ENCODE measurements around the gene SCN5A.

Gene SCN5A

GRCh38 chr3:38597502-38598060 is 51.9 kb downstream of the SCN5A start:
- H3K9me3 Mint-ChIP-seq: no peaks in the 10 kb centered on the region
- peak overlapping the region; percentile 27 for H3K27ac Mint-ChIP-seq
- H3K27me3 Mint-ChIP-seq (ENCODE audit: low read depth, poor library complexity): peaks cover 3% of the 10 kb centered on the region
- DNase-seq: no peak
- no peak for TF ChIP-seq CTCF (IDR thresholded peaks at IDR 0.05)
- no peaks in the 10 kb centered on the region for H3K36me3 Mint-ChIP-seq (ENCODE audit: low read depth)
- no peak overlapping the region for H3K4me3 Mint-ChIP-seq
- H3K4me1 Mint-ChIP-seq: no peaks in the 10 kb centered on the region

GRCh38 chr3:38595393-38595792 is 54.1 kb downstream of the SCN5A start:
- no peaks in the 10 kb centered on the region for H3K36me3 Mint-ChIP-seq (ENCODE audit: low read depth)
- no peak overlapping the region for H3K27ac Mint-ChIP-seq
- no peaks in the 10 kb centered on the region for H3K4me1 Mint-ChIP-seq
- H3K27me3 Mint-ChIP-seq (ENCODE audit: low read depth, poor library complexity): peaks cover 3% of the 10 kb centered on the region
- TF ChIP-seq CTCF (IDR thresholded peaks at IDR 0.05): no peak
- no peak overlapping the region for H3K4me3 Mint-ChIP-seq
- no peak for DNase-seq
- no peaks in the 10 kb centered on the region for H3K9me3 Mint-ChIP-seq

GRCh38 chr3:38590521-38590920 is 59.0 kb downstream of the SCN5A start:
- no peaks in the 10 kb centered on the region for H3K36me3 Mint-ChIP-seq (ENCODE audit: low read depth)
- TF ChIP-seq CTCF (IDR thresholded peaks at IDR 0.05): no peak
- no peaks in the 10 kb centered on the region for H3K4me1 Mint-ChIP-seq
- no peak overlapping the region for H3K27ac Mint-ChIP-seq
- no peak overlapping the region for H3K4me3 Mint-ChIP-seq
- DNase-seq: no peak
- peaks cover 8% of the 10 kb centered on the region for H3K27me3 Mint-ChIP-seq (ENCODE audit: low read depth, poor library complexity)
- H3K9me3 Mint-ChIP-seq: no peaks in the 10 kb centered on the region

- no peak overlapping the region for H3K4me3 Mint-ChIP-seq
- H3K9me3 Mint-ChIP-seq: no peaks in the 10 kb centered on the region
- H3K4me1 Mint-ChIP-seq: no peaks in the 10 kb centered on the region
- peaks cover 8% of the 10 kb centered on the region for H3K27me3 Mint-ChIP-seq (ENCODE audit: low read depth, poor library complexity)
- DNase-seq: no peak
- no peak overlapping the region for H3K27ac Mint-ChIP-seq
- TF ChIP-seq CTCF (IDR thresholded peaks at IDR 0.05): no peak
- H3K36me3 Mint-ChIP-seq (ENCODE audit: low read depth): no peaks in the 10 kb centered on the region
These were observed 60.2 kb downstream of the SCN5A start for GRCh38 chr3:38588995-38589937.

GRCh38 chr3:38588371-38588971 is 61.0 kb downstream of the SCN5A start:
- Mint-ChIP-seq H3K27me3 (ENCODE audit: low read depth, poor library complexity) (peaks cover 8% of the 10 kb centered on the region), H3K9me3 (no peaks in the 10 kb centered on the region), H3K4me1 (no peaks in the 10 kb centered on the region), H3K4me3 (no peak overlapping the region), H3K27ac (no peak overlapping the region), H3K36me3 (ENCODE audit: low read depth) (no peaks in the 10 kb centered on the region)
- DNase-seq: no peak
- TF ChIP-seq CTCF (IDR thresholded peaks at IDR 0.05): no peak
